Right cardiac atrium (tissue), 5 donors: ENCODE data around the gene NUDT14. TPM values are rescaled to one million over a fixed set of nuclear protein-coding genes. Genes with fewer than 3 reads are reported as not detected.

ENCODE experiments used
- ATAC-seq, 2 donors: fragments of 200-7000 bp; cut with Tn5 transposase; one replicate each; pipeline versions ENCODE4 v1.8.0 to v1.9.1; 2020; ENCODE audit warnings: moderate library complexity in 2 of 2, mild to moderate bottlenecking in 1 of 2
- DNase-seq, 3 donors: peaks; one replicate each; pipeline ENCODE4 v3.0.0-alpha.2; 2020
- H3K27ac ChIP-seq: one replicate; pipeline ENCODE4 v1.5.1; 2013; ENCODE audit warnings: mild to moderate bottlenecking, low read length, control low read depth, moderate library complexity
- H3K27me3 ChIP-seq: one replicate; pipeline ENCODE4 v1.6.1; 2013; ENCODE audit not compliant: control insufficient read depth, insufficient read depth
- H3K4me1 ChIP-seq: one replicate; pipeline ENCODE4 v1.6.1; 2013; ENCODE audit warnings: low read length; ENCODE audit not compliant: control insufficient read depth, insufficient read depth
- H3K4me3 ChIP-seq: one replicate; pipeline ENCODE4 v1.5.1; 2013; ENCODE audit warnings: low read length, control low read depth
- H3K9me3 ChIP-seq: one replicate; pipeline ENCODE4 v1.6.1; 2013; ENCODE audit warnings: low read length; ENCODE audit not compliant: control insufficient read depth
- WGBS: extraction: QIAGEN DNeasy Blood & Tissue Kit; methylation state at CpG from one replicate; pipeline ENCODE4 v1.1.7; 2013; 5-methylcytosine and 5-hydroxymethylcytosine counted together
- intact Hi-C, 4 donors: fragments of 100-400 bp; cut with DNase I; formaldehyde crosslinking; loops; one replicate each; pipeline versions ENCODE4 v1.11.0 to v1.14.0; 2022 to 2023
- polyA plus RNA-seq: library from polyadenylated mRNA; stranded (reverse); fragments of 200-250 nt; gene quantifications from one replicate; pipeline ENCODE4 v1.2.3, GENCODE V29; 2013
- total RNA-seq, 4 donors: library from RNA; stranded (reverse); fragmentation: NEBNext Ultra II Directional; extraction: Animal tissue kit (Norgen Biotek cat#: 25700); gene quantifications; one replicate each; pipeline ENCODE4 v1.2.1, GENCODE V29; 2021
- donor health status: healthy with polysubstance abuse.
- donor health status: DM: no; HTN: yes; CAD: no.
- donor health status: DM: no; HTN: no; CAD: no.
- donor health status: DM: no; HTN: yes; CAD: no; lungs with severe emphysema.
- donor health status: DM: yes; HTN: yes; CAD: no.

NUDT14 gene
- total and polyA plus RNA-seq, 5 donors, result 23.9 to 35.5 (median 31.4) TPM

DNA sequence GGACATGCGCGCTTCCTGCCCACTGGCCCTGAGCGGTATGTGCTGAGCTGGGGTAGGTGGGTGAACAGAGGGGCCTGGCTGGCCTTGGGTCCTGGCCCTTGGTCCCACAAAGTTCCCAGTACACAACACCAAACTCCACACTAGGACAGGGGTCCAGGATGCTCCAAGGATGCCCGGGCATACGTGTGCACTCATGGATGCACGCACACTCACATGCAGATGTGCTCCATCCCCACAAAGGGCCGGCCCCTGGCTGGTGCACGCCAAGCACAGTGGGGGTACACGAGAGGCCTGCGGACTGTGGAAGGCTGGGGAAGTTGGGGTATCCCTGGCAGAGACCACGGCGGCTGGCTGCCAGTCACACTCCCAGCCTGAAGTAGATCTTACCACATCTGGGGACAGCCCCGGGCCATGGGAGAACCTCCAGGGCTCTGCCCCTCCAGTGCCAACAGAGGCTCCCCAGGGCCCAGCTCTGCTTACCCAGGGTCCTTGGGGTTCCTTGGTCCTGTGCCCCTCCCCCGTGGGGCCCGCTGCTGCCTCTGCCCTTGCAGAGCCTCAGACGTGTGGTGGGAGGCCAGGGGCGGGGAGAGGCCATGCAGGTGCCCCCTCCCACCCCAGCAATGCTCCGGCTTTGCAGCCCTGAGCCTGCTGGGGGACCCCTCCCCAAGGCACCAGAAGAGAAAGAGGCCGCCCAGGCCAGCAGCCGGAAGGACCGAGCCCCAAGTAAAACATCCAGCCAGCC lies 24.0 kb upstream of the NUDT14 start:
- Histone ChIP-seq H3K27ac (peak overlapping the region; percentile 7), H3K9me3 (no peaks in the 10 kb centered on the region), H3K4me1 (peaks cover 7% of the 10 kb centered on the region), H3K27me3 (no peaks in the 10 kb centered on the region), H3K4me3 (no peak overlapping the region)
- WGBS, result 51% methylated on average over 21 of the region's 21 CpGs
- intact Hi-C loops, result loop anchor here (5.0 to 10.0 kb wide), 7 partner anchors 77 to 330 kb away; partner anchors contain the start of gene CRIP1 (in 1 of the 4)
- ATAC-seq (peak in 1 of 2 donors; percentile 0), DNase-seq (peak in 2 of 3 donors; percentile 58 to 73)

DNA sequence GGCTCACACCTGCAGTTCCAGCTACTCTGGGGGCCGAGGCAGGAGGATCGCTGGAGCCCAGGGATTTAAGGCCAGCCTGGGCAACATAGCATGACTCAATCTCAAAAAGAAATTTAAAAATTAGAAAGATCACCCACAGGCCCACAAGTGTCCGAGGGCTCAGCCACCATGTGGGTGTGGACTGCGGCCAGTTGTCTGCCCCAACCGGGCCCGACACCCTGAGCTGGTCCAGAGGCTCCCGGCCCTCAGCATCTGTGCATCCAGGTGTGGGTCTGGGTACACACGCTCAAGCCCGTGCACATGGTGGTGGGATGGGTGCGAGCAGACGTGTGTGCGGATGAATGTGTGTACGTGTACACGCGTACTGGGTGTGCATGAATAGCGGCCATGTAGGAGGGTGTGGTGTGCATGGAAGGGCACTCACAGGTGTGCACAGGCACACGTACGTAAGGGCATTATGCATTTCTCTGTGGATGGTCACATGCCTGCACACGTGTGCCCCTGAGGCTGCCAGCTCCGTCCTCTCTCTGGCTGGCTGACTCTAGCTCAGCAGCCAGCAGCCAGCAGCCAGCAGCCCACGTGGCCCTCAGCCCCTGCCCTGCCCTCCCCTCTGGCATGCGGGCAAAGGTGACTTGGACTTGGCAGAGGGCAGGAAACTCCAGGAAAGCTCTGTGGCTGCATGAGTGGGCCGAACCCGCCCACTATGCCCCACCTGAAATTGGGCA lies 23.3 kb upstream of the NUDT14 start:
- Histone ChIP-seq H3K4me3 (no peak overlapping the region), H3K9me3 (no peaks in the 10 kb centered on the region), H3K4me1 (peaks cover 8% of the 10 kb centered on the region), H3K27ac (peak overlapping the region; percentile 7), H3K27me3 (no peaks in the 10 kb centered on the region)
- WGBS, result 57% methylated on average over 24 of the region's 24 CpGs
- DNase-seq, result peak; percentile 56 to 88 (median 84)
- intact Hi-C loops, result loop anchor here (5.0 to 10.0 kb wide), 6 partner anchors 80 to 330 kb away; partner anchors contain the start of gene CRIP1 (in 1 of the 4)
- peak; percentile 51 to 62 for ATAC-seq

GRCh38 chr14:105203701-105204100 lies 22.6 kb upstream of the NUDT14 start:
- Histone ChIP-seq H3K4me3 (no peak overlapping the region), H3K27ac (no peak overlapping the region), H3K4me1 (peaks cover 9% of the 10 kb centered on the region), H3K9me3 (no peaks in the 10 kb centered on the region), H3K27me3 (no peaks in the 10 kb centered on the region)
- WGBS, result 78% methylated on average over 6 of the region's 6 CpGs
- DNase-seq (peak in 2 of 3 donors; percentile 48 to 58), ATAC-seq (no peak)
- intact Hi-C loops, result loop anchor here (5.0 to 10.0 kb wide), 6 partner anchors 81 to 331 kb away; partner anchors contain the start of gene CRIP1 (in 1 of the 4)

DNA sequence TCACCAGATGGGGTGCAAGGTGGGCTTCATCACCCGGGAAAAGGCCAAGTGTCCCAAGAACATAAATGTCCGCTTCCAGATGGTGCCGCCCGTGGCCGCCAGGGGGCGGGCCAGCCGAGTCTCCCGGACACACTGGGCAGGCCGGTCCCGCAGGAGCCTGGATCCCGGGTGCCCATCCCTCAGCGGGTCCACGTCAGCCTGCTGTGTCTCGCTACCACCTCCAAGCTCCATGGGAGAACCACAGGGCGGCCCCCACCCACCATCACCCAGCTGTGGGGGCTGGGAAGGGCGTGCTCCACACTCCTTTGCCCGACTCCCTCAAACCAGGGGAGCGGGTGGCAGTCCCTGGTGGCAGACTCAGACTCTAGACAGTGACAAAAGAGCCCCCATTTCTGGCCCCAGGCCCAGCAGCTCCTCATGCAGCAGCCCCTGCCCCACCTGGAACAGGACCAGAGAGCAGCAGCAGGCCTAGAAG lies 22.0 kb upstream of the NUDT14 start:
- DNase-seq, result peak; percentile 79 to 91 (median 91)

DNA sequence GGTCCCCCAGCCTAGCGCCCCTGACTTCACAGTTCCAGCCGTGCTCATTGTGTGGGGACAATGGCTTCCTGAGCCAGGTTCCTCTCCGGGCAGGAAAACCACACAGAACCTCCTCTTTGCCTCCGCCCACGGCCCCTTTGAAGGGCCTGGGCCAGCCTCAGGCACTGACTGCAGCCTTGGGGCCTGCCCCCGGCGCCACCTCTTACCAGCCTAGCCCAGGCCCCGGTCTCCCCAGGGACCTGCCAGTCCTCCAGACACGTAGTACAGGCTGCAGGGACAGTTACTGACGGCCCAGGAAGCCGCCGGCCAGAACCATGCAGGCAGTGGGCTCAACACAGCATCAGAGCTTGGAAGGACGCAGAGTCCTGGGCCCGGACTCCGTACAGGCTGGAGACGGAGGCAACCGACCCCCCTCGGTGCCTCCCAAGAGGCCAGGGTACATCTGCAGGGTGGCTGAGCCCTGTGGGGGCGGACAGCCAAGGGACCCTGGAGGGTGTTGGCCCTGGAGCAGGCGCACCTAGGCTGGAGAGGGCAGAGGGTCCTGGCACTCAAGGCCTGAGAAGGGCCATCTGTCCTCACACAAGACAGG lies 20.9 kb upstream of the NUDT14 start:
- DNase-seq, result peak in 1 of 3 donors; percentile 61
- Histone ChIP-seq H3K4me1 (peaks cover 9% of the 10 kb centered on the region), H3K27ac (no peak overlapping the region), H3K4me3 (no peak overlapping the region), H3K27me3 (no peaks in the 10 kb centered on the region), H3K9me3 (no peaks in the 10 kb centered on the region)
- 44% methylated on average over 20 of the region's 20 CpGs for WGBS
- intact Hi-C loops, result loop anchor here (5.0 to 10.0 kb wide), 6 partner anchors 83 to 333 kb away; partner anchors contain the start of gene CRIP1 (in 1 of the 4)
- no peak for ATAC-seq

More for the DNA sequence above, 22.0 kb upstream of the NUDT14 start:
- no peaks in the 10 kb centered on the region for H3K27me3 ChIP-seq
- H3K9me3 ChIP-seq, result no peaks in the 10 kb centered on the region
- H3K4me1 ChIP-seq, result peaks cover 9% of the 10 kb centered on the region
- no peak overlapping the region for H3K4me3 ChIP-seq
- no peak overlapping the region for H3K27ac ChIP-seq
- intact Hi-C loops, result loop anchor here (5.0 to 10.0 kb wide), 6 partner anchors 82 to 332 kb away; partner anchors contain the start of gene CRIP1 (in 1 of the 4)
- WGBS, result 8% methylated on average over 18 of the region's 18 CpGs
- ATAC-seq, result peak; percentile 47 to 52

DNA sequence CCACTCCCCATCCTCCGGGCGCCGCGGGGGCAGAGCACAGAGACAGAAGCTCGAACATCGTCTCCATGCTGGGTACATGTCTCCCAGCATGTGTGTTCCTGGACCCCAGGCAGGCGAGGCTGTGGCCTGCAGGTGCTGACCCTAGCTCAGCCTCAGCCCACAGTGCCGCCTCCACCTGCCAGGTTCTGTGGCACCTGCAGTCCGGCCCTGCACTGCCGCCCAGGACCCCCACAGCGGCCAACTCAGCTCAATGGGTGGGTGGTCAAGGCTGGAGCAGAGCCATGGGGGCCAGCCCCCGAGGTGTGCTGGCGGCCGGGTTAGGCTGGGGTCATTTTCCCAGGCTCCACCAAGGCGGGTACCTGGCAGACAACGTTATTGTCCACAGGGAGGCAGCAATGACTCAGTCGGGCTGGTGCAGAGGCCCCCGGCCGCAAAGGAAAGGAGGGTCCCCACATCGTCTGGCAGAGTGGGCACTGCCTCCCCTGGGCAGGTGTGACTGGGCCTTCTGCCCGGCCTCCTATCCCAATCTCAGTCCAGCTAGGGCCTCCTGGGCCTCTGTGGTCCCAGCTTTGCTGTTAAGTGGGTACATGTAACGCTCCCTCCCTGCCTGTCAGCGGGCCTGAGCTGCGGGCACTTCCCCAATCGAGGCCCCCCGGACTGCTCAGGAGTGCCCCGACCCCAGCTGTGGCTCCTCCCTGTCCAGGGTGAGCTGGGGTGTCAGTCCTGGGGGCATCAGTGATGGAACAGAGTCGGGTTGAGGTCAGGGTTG lies 20.2 kb upstream of the NUDT14 start:
- intact Hi-C loops, result loop anchor here (5.0 to 10.0 kb wide), 6 partner anchors 83 to 333 kb away; partner anchors contain the start of gene CRIP1 (in 1 of the 4)
- 59% methylated on average over 28 of the region's 28 CpGs for WGBS
- no peak overlapping the region for H3K27ac ChIP-seq
- DNase-seq (no peak), ATAC-seq (no peak)
- H3K4me1 ChIP-seq, result peaks cover 7% of the 10 kb centered on the region
- H3K9me3 ChIP-seq, result no peaks in the 10 kb centered on the region
- H3K27me3 ChIP-seq, result no peaks in the 10 kb centered on the region
- H3K4me3 ChIP-seq, result no peak overlapping the region

GRCh38 chr14:105200641-105201040 lies 19.5 kb upstream of the NUDT14 start:
- 77% methylated on average over 16 of the region's 16 CpGs for WGBS
- ATAC-seq, result no peak
- Histone ChIP-seq H3K27ac (no peak overlapping the region), H3K9me3 (no peaks in the 10 kb centered on the region), H3K4me3 (no peak overlapping the region), H3K27me3 (no peaks in the 10 kb centered on the region), H3K4me1 (peaks cover 12% of the 10 kb centered on the region)
- intact Hi-C loops, result loop anchor here (5.0 to 10.0 kb wide), 6 partner anchors 84 to 334 kb away; partner anchors contain the start of gene CRIP1 (in 1 of the 4)
- DNase-seq, result no peak

- Histone ChIP-seq H3K27me3 (no peaks in the 10 kb centered on the region), H3K27ac (no peak overlapping the region), H3K4me1 (peaks cover 12% of the 10 kb centered on the region), H3K9me3 (no peaks in the 10 kb centered on the region), H3K4me3 (no peak overlapping the region)
- intact Hi-C loops, result loop anchor here (5.0 to 10.0 kb wide), 6 partner anchors 85 to 335 kb away; partner anchors contain the start of gene CRIP1 (in 1 of the 4)
- DNase-seq (no peak), ATAC-seq (no peak)
- 78% methylated on average over 10 of the region's 10 CpGs for WGBS
Observed at GRCh38 chr14:105200074-105200473, 19.0 kb upstream of the NUDT14 start.

GRCh38 chr14:105199093-105199492 lies 18.0 kb upstream of the NUDT14 start:
- WGBS, result 40% methylated on average over 18 of the region's 18 CpGs
- intact Hi-C loops, result no loop called here
- Histone ChIP-seq H3K27me3 (no peaks in the 10 kb centered on the region), H3K4me3 (no peak overlapping the region), H3K9me3 (no peaks in the 10 kb centered on the region), H3K4me1 (peaks cover 7% of the 10 kb centered on the region), H3K27ac (peak overlapping the region; percentile 58)
- peak; percentile 70 to 82 (median 79) for DNase-seq
- peak; percentile 14 to 53 for ATAC-seq

DNA sequence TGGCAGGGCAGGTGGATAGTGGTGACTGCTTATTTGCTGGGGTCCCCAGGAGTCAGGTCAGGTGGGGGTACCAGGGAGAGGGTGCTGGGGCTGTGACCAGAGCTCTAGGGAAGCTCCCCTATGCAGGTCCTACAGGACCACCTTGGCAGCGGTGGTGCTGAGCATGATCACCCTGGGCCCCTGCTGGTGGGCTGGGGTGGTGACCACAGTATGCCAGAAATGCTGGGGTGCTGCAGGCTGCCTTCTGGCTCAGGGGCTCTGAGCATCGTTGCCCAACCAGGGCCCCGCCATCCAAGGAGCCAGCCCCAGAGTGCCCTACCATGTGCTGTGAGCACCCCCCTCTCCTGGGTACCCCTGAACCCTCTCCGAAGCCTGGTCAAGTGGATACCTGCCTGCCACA lies 17.5 kb upstream of the NUDT14 start:
- Histone ChIP-seq H3K4me1 (peaks cover 7% of the 10 kb centered on the region), H3K9me3 (no peaks in the 10 kb centered on the region), H3K27ac (peak overlapping the region; percentile 58), H3K27me3 (no peaks in the 10 kb centered on the region), H3K4me3 (no peak overlapping the region)
- ATAC-seq (no peak), DNase-seq (no peak)
- 78% methylated on average over 4 of the region's 4 CpGs for WGBS
- intact Hi-C loops, result no loop called here
